Upper lobe of left lung (tissue), 6 donors: Measurements from ENCODE around the gene BORA. TPM values are rescaled to one million over a fixed set of nuclear protein-coding genes. Genes with fewer than 3 reads are reported as not detected.
"Not testable (repeated sequence)": the region's sequence is repeated elsewhere in the genome, so short reads cannot be mapped to it uniquely, and the experiment has no call there.

Experiments used
- ATAC-seq, 2 donors: fragments of 200-7000 bp; cut with Tn5 transposase; one replicate each; pipeline ENCODE4 v1.9.1; 2022; ENCODE audit warnings: mild to moderate bottlenecking in 2 of 2, moderate library complexity in 2 of 2; ENCODE audit not compliant: low FRiP score in 2 of 2
- DNase-seq, 2 donors: peaks; one replicate each; pipeline ENCODE4 v3.0.0-alpha.2; 2019 to 2020
- H3K27ac ChIP-seq, 4 donors: fragments of 200-600 bp; sonication (generic); one replicate each; pipeline ENCODE4 v1.5.1; 2016 to 2019
- H3K27me3 ChIP-seq, 4 donors: fragments of 200-600 bp; sonication (generic); one replicate each; pipeline ENCODE4 v1.5.1; 2017 to 2019
- H3K36me3 ChIP-seq, 4 donors: fragments of 200-600 bp; sonication (generic); one replicate each; pipeline ENCODE4 v1.5.1; 2016 to 2019
- H3K4me1 ChIP-seq, 4 donors: fragments of 200-600 bp; sonication (generic); one replicate each; pipeline ENCODE4 v1.5.1; 2018 to 2019
- H3K4me3 ChIP-seq, 4 donors: fragments of 200-600 bp; sonication (generic); one replicate each; pipeline ENCODE4 v1.5.1; 2017 to 2019; ENCODE audit warnings: mild to moderate bottlenecking in 2 of 4, moderate library complexity in 1 of 4
- H3K9me3 ChIP-seq, 4 donors: fragments of 200-600 bp; sonication (generic); one replicate each; pipeline ENCODE4 v1.5.1; 2018 to 2019
- CTCF ChIP-seq, 6 experiments: fragments of 450-650 bp in 4 of 6; fragments of 200-600 bp in 2 of 6; sonication (generic) in 2 of 6; IDR thresholded peaks; one replicate each; pipeline ENCODE4 v1.5.1; 2016 to 2019; ENCODE audit warnings: antibody characterized with exemption in 6 of 6
- EP300 ChIP-seq, 4 donors: sonication (generic); formaldehyde crosslinking; IDR thresholded peaks; one replicate each; pipeline ENCODE4 v1.5.1; 2017; ENCODE audit warnings: antibody characterized with exemption in 4 of 4, control low read depth in 2 of 4
- POLR2A ChIP-seq, 4 donors: fragments of 450-650 bp; IDR thresholded peaks; one replicate each; pipeline ENCODE4 v1.5.1; 2016 to 2017; ENCODE audit warnings: antibody characterized with exemption in 4 of 4, mild to moderate bottlenecking in 2 of 4
- POLR2AphosphoS5 ChIP-seq, 2 donors: sonication (generic); formaldehyde crosslinking; IDR thresholded peaks; one replicate each; pipeline ENCODE4 v1.5.1; 2017; ENCODE audit warnings: antibody characterized with exemption in 2 of 2
- WGBS, 2 donors: methylation state at CpG; one replicate each; pipeline ENCODE4 v1.1.5; 2017 to 2018; 5-methylcytosine and 5-hydroxymethylcytosine counted together
- total RNA-seq, 6 donors: library from RNA; depleted of rRNA in 4 of 6; stranded (reverse); fragments of >200 nt in 4 of 6; gene quantifications; one replicate each; pipeline versions ENCODE4 v1.1.0 to v1.2.1, GENCODE V29; 2016 to 2021
- donor health status: DM: no; HTN: no; CAD: no; lungs with moderate emphysema.
- donor health status: DM: no; HTN: yes; CAD: no; lungs with severe emphysema.

The BORA gene
- total RNA-seq, 6 donors from 2014 or later = 2.1 to 5.5 (median 2.7) TPM

DNA sequence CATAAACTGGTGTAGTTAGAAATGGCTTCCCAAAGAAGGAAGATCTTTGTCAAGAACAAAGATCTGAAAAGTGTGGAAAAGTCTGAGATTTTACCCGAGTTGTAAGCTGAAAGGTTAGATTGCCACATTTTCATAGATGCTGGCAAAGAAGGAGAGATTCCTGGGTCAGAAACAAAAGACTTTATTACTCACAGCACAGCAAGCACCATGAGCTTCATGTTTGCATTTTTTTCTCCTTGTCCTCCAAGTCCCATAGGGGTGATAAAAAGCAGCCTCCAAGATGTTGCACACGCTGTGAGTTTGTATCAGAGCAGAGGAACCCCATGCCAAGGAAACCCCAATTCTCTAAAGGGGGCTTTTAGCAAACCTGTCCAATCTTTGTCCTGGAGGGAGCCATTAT lies 29.6 kb upstream of the BORA start:
- DNase-seq (no peak), ATAC-seq (no peak)
- WGBS, 2 donors = 85 to 89% methylated on average over 2 of the region's 2 CpGs
- Histone ChIP-seq H3K4me1 (no peaks in the 10 kb centered on the region), H3K27ac (no peak overlapping the region), H3K27me3 (no peaks in the 10 kb centered on the region), H3K36me3 (no peaks in the 10 kb centered on the region), H3K4me3 (no peak overlapping the region), H3K9me3 (no peaks in the 10 kb centered on the region)
- no peak for TF ChIP-seq POLR2A (IDR thresholded peaks at IDR 0.05)

- 45 to 68% methylated on average over 1 of the region's 1 CpG for WGBS, 2 donors
- TF ChIP-seq CTCF (IDR thresholded peaks at IDR 0.05) = no peak
- TF ChIP-seq EP300 (IDR thresholded peaks at IDR 0.05) = no peak
- TF ChIP-seq POLR2A (IDR thresholded peaks at IDR 0.05) = no peak
- no peak for TF ChIP-seq POLR2AphosphoS5 (IDR thresholded peaks at IDR 0.05)
- DNase-seq (no peak), ATAC-seq (no peak)
- no peak overlapping the region for H3K4me3 ChIP-seq
- H3K27ac ChIP-seq = no peak overlapping the region
- no peaks in the 10 kb centered on the region for H3K4me1 ChIP-seq
- no peaks in the 10 kb centered on the region for H3K27me3 ChIP-seq
- H3K9me3 ChIP-seq = no peaks in the 10 kb centered on the region
- no peaks in the 10 kb centered on the region for H3K36me3 ChIP-seq
Observed at GRCh38 chr13:72700509-72700908, 27.2 kb upstream of the BORA start.

- no peak for DNase-seq
- Histone ChIP-seq H3K4me1 (no peaks in the 10 kb centered on the region), H3K9me3 (peaks cover 0 to 5% (median 0%) of the 10 kb centered on the region in 4 donors), H3K36me3 (peaks cover 2 to 46% (median 15%) of the 10 kb centered on the region in 4 donors), H3K27ac (no peak overlapping the region), H3K4me3 (no peak overlapping the region), H3K27me3 (no peaks in the 10 kb centered on the region)
- TF ChIP-seq CTCF (IDR thresholded peaks at IDR 0.05) (no peak), EP300 (IDR thresholded peaks at IDR 0.05) (no peak), POLR2A (IDR thresholded peaks at IDR 0.05) (no peak), POLR2AphosphoS5 (IDR thresholded peaks at IDR 0.05) (no peak)
- WGBS, 2 donors = 51 to 53% methylated on average over 3 of the region's 3 CpGs
- ATAC-seq = no peak
Observed at GRCh38 chr13:72716776-72717175, 10.9 kb upstream of the BORA start.

- peak overlapping the region in 2 of 4 donors; percentile 73 to 98 for H3K4me3 ChIP-seq
- DNase-seq = peak in 1 of 2 donors; percentile 6
Observed at GRCh38 chr13:72726185-72726584, 1.5 kb upstream of the BORA start.

DNA sequence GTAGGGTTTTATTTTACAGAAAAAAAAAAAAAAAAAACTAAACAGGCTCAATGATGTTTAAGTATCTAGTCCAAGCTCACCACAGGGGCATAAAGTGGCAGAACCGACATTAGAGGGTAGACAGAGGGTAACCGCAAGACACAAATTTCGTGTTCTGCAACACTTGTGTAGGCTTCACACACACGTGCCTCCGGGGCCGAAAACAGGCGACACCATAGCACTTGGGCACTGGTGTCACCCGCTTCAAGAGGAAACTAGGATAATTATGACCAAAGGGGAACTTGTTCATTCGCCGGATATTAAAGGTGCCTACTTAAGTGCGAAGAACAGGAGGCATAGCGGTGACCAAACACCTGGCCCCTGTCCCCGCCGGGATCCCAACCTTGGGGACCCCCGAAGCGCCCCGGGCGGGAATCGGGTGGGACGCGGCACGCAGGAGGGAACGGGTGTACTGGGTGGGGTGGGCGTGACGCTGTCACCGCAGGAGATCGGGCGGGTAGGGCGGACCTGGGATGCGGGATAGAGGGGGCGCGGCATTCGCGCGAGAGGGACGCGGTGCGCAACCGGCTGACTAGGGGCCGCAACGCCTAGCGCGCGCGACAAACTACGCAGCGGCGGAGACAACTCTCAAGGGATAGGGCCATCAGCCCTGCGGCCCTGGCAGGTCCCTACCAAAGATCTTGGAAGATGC lies 852 bp upstream of the BORA start:
- ATAC-seq (peak; percentile 62 to 67), DNase-seq (peak; percentile 36 to 91)
- H3K4me3 ChIP-seq = peak overlapping the region; percentile 55 to 98 (median 80)
- H3K36me3 ChIP-seq = no peaks in the 10 kb centered on the region
- no peaks in the 10 kb centered on the region for H3K9me3 ChIP-seq
- H3K4me1 ChIP-seq = peaks cover 11 to 28% (median 20%) of the 10 kb centered on the region in 4 donors
- H3K27ac ChIP-seq = peak overlapping the region; percentile 59 to 80 (median 73)
- 3 to 5% methylated on average over 15 to 20 of the region's 49 CpGs for WGBS, 2 donors
- TF ChIP-seq POLR2AphosphoS5 (IDR thresholded peaks at IDR 0.05) (no peak), CTCF (IDR thresholded peaks at IDR 0.05) (no peak), EP300 (IDR thresholded peaks at IDR 0.05) (no peak), POLR2A (IDR thresholded peaks at IDR 0.05) (no peak)
- no peaks in the 10 kb centered on the region for H3K27me3 ChIP-seq

More at GRCh38 chr13:72726185-72726584, 1.5 kb upstream of the BORA start:
- H3K4me1 ChIP-seq = peaks cover 11 to 28% (median 20%) of the 10 kb centered on the region in 4 donors
- not testable (repeated sequence) for H3K27me3 ChIP-seq, H3K36me3 ChIP-seq, H3K9me3 ChIP-seq, H3K27ac ChIP-seq, ATAC-seq
- WGBS, 2 donors = 84 to 86% methylated on average over 15 of the region's 15 CpGs

- DNase-seq = no peak
- no peaks in the 10 kb centered on the region for H3K27me3 ChIP-seq
- TF ChIP-seq EP300 (IDR thresholded peaks at IDR 0.05) = no peak
- no peak for TF ChIP-seq POLR2A (IDR thresholded peaks at IDR 0.05)
- no peak for TF ChIP-seq CTCF (IDR thresholded peaks at IDR 0.05)
- no peak for TF ChIP-seq POLR2AphosphoS5 (IDR thresholded peaks at IDR 0.05)
- WGBS, 2 donors = 5 to 6% methylated on average over 3 of the region's 3 CpGs
- no peaks in the 10 kb centered on the region for H3K9me3 ChIP-seq
- peak overlapping the region; percentile 61 to 98 (median 80) for H3K4me3 ChIP-seq
- H3K36me3 ChIP-seq = peaks cover 0 to 7% (median 0%) of the 10 kb centered on the region in 4 donors
- H3K27ac ChIP-seq = peak overlapping the region; percentile 26 to 77 (median 66)
- no peak for ATAC-seq
- peaks cover 11 to 28% (median 20%) of the 10 kb centered on the region in 4 donors for H3K4me1 ChIP-seq
Observed at GRCh38 chr13:72728290-72728605, 525 bp downstream of the BORA start.
